ENCODE data around the gene LAMA3.

LAMA3 gene

GRCh38 chr18:23887493-23887892 is 198.2 kb downstream of the LAMA3 start:
- Histone ChIP-seq H3K9ac (ENCODE audit: low read depth in 1 of 2, low read length in 2 of 2) (no peak overlapping the region), H3K36me3 (ENCODE audit: control insufficient read depth in 1 of 2, insufficient read depth in 2 of 2, low read length in 2 of 2) (no peaks in the 10 kb centered on the region), H3K27me3 (ENCODE audit: control insufficient read depth in 1 of 2, insufficient read depth in 2 of 2, low read length in 2 of 2) (no peaks in the 10 kb centered on the region), H3K4me3 (ENCODE audit: low read depth in 1 of 2, low read length in 2 of 2) (no peak overlapping the region), H3K9me3 (ENCODE audit: control insufficient read depth in 1 of 2, low read length in 2 of 2) (no peaks in the 10 kb centered on the region), H3K27ac (ENCODE audit: low read depth, low read length) (no peak overlapping the region), H3K4me1 (ENCODE audit: control insufficient read depth in 1 of 2, insufficient read depth in 2 of 2, low read length in 2 of 2) (peaks cover 25 to 38% of the 10 kb centered on the region in 2 donors)

- no peaks in the 10 kb centered on the region for H3K36me3 ChIP-seq (ENCODE audit: control insufficient read depth in 1 of 2, insufficient read depth in 2 of 2, low read length in 2 of 2)
- H3K27me3 ChIP-seq (ENCODE audit: control insufficient read depth in 1 of 2, insufficient read depth in 2 of 2, low read length in 2 of 2) = no peaks in the 10 kb centered on the region
- no peak overlapping the region for H3K4me3 ChIP-seq (ENCODE audit: low read depth in 1 of 2, low read length in 2 of 2)
- H3K9ac ChIP-seq (ENCODE audit: low read depth in 1 of 2, low read length in 2 of 2) = no peak overlapping the region
- peaks cover 25 to 38% of the 10 kb centered on the region in 2 donors for H3K4me1 ChIP-seq (ENCODE audit: control insufficient read depth in 1 of 2, insufficient read depth in 2 of 2, low read length in 2 of 2)
- no peaks in the 10 kb centered on the region for H3K9me3 ChIP-seq (ENCODE audit: control insufficient read depth in 1 of 2, low read length in 2 of 2)
- no peak overlapping the region for H3K27ac ChIP-seq (ENCODE audit: low read depth, low read length)
Measured at GRCh38 chr18:23888881-23889280, 199.6 kb downstream of the LAMA3 start.

GRCh38 chr18:23889907-23890306 is 200.7 kb downstream of the LAMA3 start:
- no peaks in the 10 kb centered on the region for H3K27me3 ChIP-seq (ENCODE audit: control insufficient read depth in 1 of 2, insufficient read depth in 2 of 2, low read length in 2 of 2)
- H3K4me1 ChIP-seq (ENCODE audit: control insufficient read depth in 1 of 2, insufficient read depth in 2 of 2, low read length in 2 of 2) = peaks cover 20 to 31% of the 10 kb centered on the region in 2 donors
- no peak overlapping the region for H3K9ac ChIP-seq (ENCODE audit: low read depth in 1 of 2, low read length in 2 of 2)
- H3K27ac ChIP-seq (ENCODE audit: low read depth, low read length) = no peak overlapping the region
- peaks cover 3 to 4% of the 10 kb centered on the region in 2 donors for H3K36me3 ChIP-seq (ENCODE audit: control insufficient read depth in 1 of 2, insufficient read depth in 2 of 2, low read length in 2 of 2)
- H3K4me3 ChIP-seq (ENCODE audit: low read depth in 1 of 2, low read length in 2 of 2) = no peak overlapping the region
- H3K9me3 ChIP-seq (ENCODE audit: control insufficient read depth in 1 of 2, low read length in 2 of 2) = no peaks in the 10 kb centered on the region

- H3K4me3 ChIP-seq (ENCODE audit: low read depth in 1 of 2, low read length in 2 of 2) = no peak overlapping the region
- H3K27ac ChIP-seq (ENCODE audit: low read depth, low read length) = no peak overlapping the region
- no peaks in the 10 kb centered on the region for H3K9me3 ChIP-seq (ENCODE audit: control insufficient read depth in 1 of 2, low read length in 2 of 2)
- no peak overlapping the region for H3K9ac ChIP-seq (ENCODE audit: low read depth in 1 of 2, low read length in 2 of 2)
- H3K36me3 ChIP-seq (ENCODE audit: control insufficient read depth in 1 of 2, insufficient read depth in 2 of 2, low read length in 2 of 2) = peaks cover 3 to 5% of the 10 kb centered on the region in 2 donors
- peaks cover 18 to 31% of the 10 kb centered on the region in 2 donors for H3K4me1 ChIP-seq (ENCODE audit: control insufficient read depth in 1 of 2, insufficient read depth in 2 of 2, low read length in 2 of 2)
- no peaks in the 10 kb centered on the region for H3K27me3 ChIP-seq (ENCODE audit: control insufficient read depth in 1 of 2, insufficient read depth in 2 of 2, low read length in 2 of 2)
Measured at GRCh38 chr18:23890589-23890988, 201.3 kb downstream of the LAMA3 start.

GRCh38 chr18:23893653-23894052 is 204.4 kb downstream of the LAMA3 start:
- peaks cover 0 to under 1% of the 10 kb centered on the region in 2 donors for H3K4me1 ChIP-seq (ENCODE audit: control insufficient read depth in 1 of 2, insufficient read depth in 2 of 2, low read length in 2 of 2)
- no peaks in the 10 kb centered on the region for H3K9me3 ChIP-seq (ENCODE audit: control insufficient read depth in 1 of 2, low read length in 2 of 2)
- H3K27me3 ChIP-seq (ENCODE audit: control insufficient read depth in 1 of 2, insufficient read depth in 2 of 2, low read length in 2 of 2) = no peaks in the 10 kb centered on the region
- peaks cover 5 to 11% of the 10 kb centered on the region in 2 donors for H3K36me3 ChIP-seq (ENCODE audit: control insufficient read depth in 1 of 2, insufficient read depth in 2 of 2, low read length in 2 of 2)
- H3K9ac ChIP-seq (ENCODE audit: low read depth in 1 of 2, low read length in 2 of 2) = no peak overlapping the region
- no peak overlapping the region for H3K27ac ChIP-seq (ENCODE audit: low read depth, low read length)
- no peak overlapping the region for H3K4me3 ChIP-seq (ENCODE audit: low read depth in 1 of 2, low read length in 2 of 2)

- Histone ChIP-seq H3K4me1 (ENCODE audit: control insufficient read depth in 1 of 2, insufficient read depth in 2 of 2, low read length in 2 of 2) (no peaks in the 10 kb centered on the region), H3K27ac (ENCODE audit: low read depth, low read length) (no peak overlapping the region), H3K27me3 (ENCODE audit: control insufficient read depth in 1 of 2, insufficient read depth in 2 of 2, low read length in 2 of 2) (no peaks in the 10 kb centered on the region), H3K4me3 (ENCODE audit: low read depth in 1 of 2, low read length in 2 of 2) (no peak overlapping the region), H3K9me3 (ENCODE audit: control insufficient read depth in 1 of 2, low read length in 2 of 2) (no peaks in the 10 kb centered on the region), H3K36me3 (ENCODE audit: control insufficient read depth in 1 of 2, insufficient read depth in 2 of 2, low read length in 2 of 2) (peaks cover 5 to 15% of the 10 kb centered on the region in 2 donors), H3K9ac (ENCODE audit: low read depth in 1 of 2, low read length in 2 of 2) (no peak overlapping the region)
Measured at GRCh38 chr18:23894661-23895175, 205.5 kb downstream of the LAMA3 start.

- Histone ChIP-seq H3K4me1 (ENCODE audit: control insufficient read depth in 1 of 2, insufficient read depth in 2 of 2, low read length in 2 of 2) (no peaks in the 10 kb centered on the region), H3K27me3 (ENCODE audit: control insufficient read depth in 1 of 2, insufficient read depth in 2 of 2, low read length in 2 of 2) (no peaks in the 10 kb centered on the region), H3K36me3 (ENCODE audit: control insufficient read depth in 1 of 2, insufficient read depth in 2 of 2, low read length in 2 of 2) (peaks cover 5 to 15% of the 10 kb centered on the region in 2 donors), H3K4me3 (ENCODE audit: low read depth in 1 of 2, low read length in 2 of 2) (no peak overlapping the region), H3K27ac (ENCODE audit: low read depth, low read length) (no peak overlapping the region), H3K9me3 (ENCODE audit: control insufficient read depth in 1 of 2, low read length in 2 of 2) (no peaks in the 10 kb centered on the region), H3K9ac (ENCODE audit: low read depth in 1 of 2, low read length in 2 of 2) (no peak overlapping the region)
Measured at GRCh38 chr18:23897291-23897690, 208.0 kb downstream of the LAMA3 start.

GRCh38 chr18:23897733-23898132 is 208.5 kb downstream of the LAMA3 start:
- H3K27ac ChIP-seq (ENCODE audit: low read depth, low read length) = no peak overlapping the region
- no peak overlapping the region for H3K9ac ChIP-seq (ENCODE audit: low read depth in 1 of 2, low read length in 2 of 2)
- H3K36me3 ChIP-seq (ENCODE audit: control insufficient read depth in 1 of 2, insufficient read depth in 2 of 2, low read length in 2 of 2) = peaks cover 7 to 15% of the 10 kb centered on the region in 2 donors
- H3K27me3 ChIP-seq (ENCODE audit: control insufficient read depth in 1 of 2, insufficient read depth in 2 of 2, low read length in 2 of 2) = no peaks in the 10 kb centered on the region
- no peak overlapping the region for H3K4me3 ChIP-seq (ENCODE audit: low read depth in 1 of 2, low read length in 2 of 2)
- no peaks in the 10 kb centered on the region for H3K9me3 ChIP-seq (ENCODE audit: control insufficient read depth in 1 of 2, low read length in 2 of 2)
- no peaks in the 10 kb centered on the region for H3K4me1 ChIP-seq (ENCODE audit: control insufficient read depth in 1 of 2, insufficient read depth in 2 of 2, low read length in 2 of 2)

GRCh38 chr18:23900994-23901393 is 211.7 kb downstream of the LAMA3 start:
- H3K9me3 ChIP-seq (ENCODE audit: control insufficient read depth in 1 of 2, low read length in 2 of 2) = no peaks in the 10 kb centered on the region
- H3K27me3 ChIP-seq (ENCODE audit: control insufficient read depth in 1 of 2, insufficient read depth in 2 of 2, low read length in 2 of 2) = no peaks in the 10 kb centered on the region
- H3K36me3 ChIP-seq (ENCODE audit: control insufficient read depth in 1 of 2, insufficient read depth in 2 of 2, low read length in 2 of 2) = peaks cover 8 to 12% of the 10 kb centered on the region in 2 donors
- H3K27ac ChIP-seq (ENCODE audit: low read depth, low read length) = no peak overlapping the region
- H3K4me3 ChIP-seq (ENCODE audit: low read depth in 1 of 2, low read length in 2 of 2) = no peak overlapping the region
- no peak overlapping the region for H3K9ac ChIP-seq (ENCODE audit: low read depth in 1 of 2, low read length in 2 of 2)
- H3K4me1 ChIP-seq (ENCODE audit: control insufficient read depth in 1 of 2, insufficient read depth in 2 of 2, low read length in 2 of 2) = no peaks in the 10 kb centered on the region

- Histone ChIP-seq H3K4me3 (ENCODE audit: low read depth in 1 of 2, low read length in 2 of 2) (no peak overlapping the region), H3K36me3 (ENCODE audit: control insufficient read depth in 1 of 2, insufficient read depth in 2 of 2, low read length in 2 of 2) (peaks cover 8 to 10% of the 10 kb centered on the region in 2 donors), H3K4me1 (ENCODE audit: control insufficient read depth in 1 of 2, insufficient read depth in 2 of 2, low read length in 2 of 2) (no peaks in the 10 kb centered on the region), H3K27ac (ENCODE audit: low read depth, low read length) (no peak overlapping the region), H3K9ac (ENCODE audit: low read depth in 1 of 2, low read length in 2 of 2) (no peak overlapping the region), H3K9me3 (ENCODE audit: control insufficient read depth in 1 of 2, low read length in 2 of 2) (no peaks in the 10 kb centered on the region), H3K27me3 (ENCODE audit: control insufficient read depth in 1 of 2, insufficient read depth in 2 of 2, low read length in 2 of 2) (no peaks in the 10 kb centered on the region)
Measured at GRCh38 chr18:23902396-23902795, 213.1 kb downstream of the LAMA3 start.

- no peak overlapping the region for H3K4me3 ChIP-seq (ENCODE audit: low read depth in 1 of 2, low read length in 2 of 2)
- H3K4me1 ChIP-seq (ENCODE audit: control insufficient read depth in 1 of 2, insufficient read depth in 2 of 2, low read length in 2 of 2) = no peaks in the 10 kb centered on the region
- H3K27me3 ChIP-seq (ENCODE audit: control insufficient read depth in 1 of 2, insufficient read depth in 2 of 2, low read length in 2 of 2) = no peaks in the 10 kb centered on the region
- H3K36me3 ChIP-seq (ENCODE audit: control insufficient read depth in 1 of 2, insufficient read depth in 2 of 2, low read length in 2 of 2) = peaks cover 7 to 11% of the 10 kb centered on the region in 2 donors
- no peaks in the 10 kb centered on the region for H3K9me3 ChIP-seq (ENCODE audit: control insufficient read depth in 1 of 2, low read length in 2 of 2)
- no peak overlapping the region for H3K9ac ChIP-seq (ENCODE audit: low read depth in 1 of 2, low read length in 2 of 2)
- no peak overlapping the region for H3K27ac ChIP-seq (ENCODE audit: low read depth, low read length)
Measured at GRCh38 chr18:23903971-23904370, 214.7 kb downstream of the LAMA3 start.

Data from duodenal mucosa (tissue), 2 donors.